K562 (cell line): ENCODE results near the gene CCDC137. TPM values are rescaled to one million over a fixed set of nuclear protein-coding genes. Genes with fewer than 3 reads are reported as not detected.

Experiments used
- ATF1 ChIP-seq, 2 experiments: fragments of 450-650 bp in 1 of 2; IDR thresholded peaks; 2 replicates each; pipeline ENCODE4 v1.6.1; 2016; ENCODE audit warnings: missing compliant biosample characterization in 1 of 2, missing genetic modification characterization in 1 of 2
- ATF4 ChIP-seq: fragments of 450-650 bp; formaldehyde crosslinking; IDR thresholded peaks from 2 replicates; pipeline ENCODE4 v1.4.0; 2022; ENCODE audit warnings: mild to moderate bottlenecking, moderate library complexity
- CEBPB ChIP-seq: fragments of 450-650 bp; IDR thresholded peaks from 2 replicates; pipeline ENCODE4 v1.6.1; 2016; ENCODE audit warnings: missing genetic modification characterization, missing compliant biosample characterization
- CREBBP ChIP-seq: IDR thresholded peaks from one replicate; pipeline ENCODE4 v1.6.1; 2012; ENCODE audit warnings: low read depth, mild to moderate bottlenecking, control low read depth, inconsistent platforms, low read length
- CXXC5 ChIP-seq: fragments of 250-450 bp; sonication (Bioruptor Pico); IDR thresholded peaks from 2 replicates; pipeline ENCODE4 v1.8.0; 2022; ENCODE audit warnings: inconsistent platforms, mild to moderate bottlenecking, moderate library complexity
- ELF1 ChIP-seq: fragments of 200-800 bp; sonication (Bioruptor generic); IDR thresholded peaks from 2 replicates; pipeline ENCODE4 v1.6.1; 2016; ENCODE audit warnings: missing genetic modification characterization, missing compliant biosample characterization
- ELK1 ChIP-seq: sonication (generic); formaldehyde crosslinking; IDR thresholded peaks from 2 replicates; pipeline ENCODE4 v1.8.1; 2022; ENCODE audit warnings: missing genetic modification reagents
- FIP1L1 ChIP-seq: fragments of 200-400 bp; formaldehyde crosslinking; IDR thresholded peaks from 2 replicates; pipeline ENCODE4 v1.6.1; 2018; ENCODE audit warnings: mild to moderate bottlenecking, low read depth, low read length; ENCODE audit not compliant: poor library complexity, severe bottlenecking
- GABPA ChIP-seq: fragments of 200-800 bp; sonication (Bioruptor generic); conservative IDR thresholded peaks from 2 replicates; pipeline ENCODE4 v1.6.1; 2016; ENCODE audit warnings: low read depth, missing genetic modification characterization, missing compliant biosample characterization
- GTF2A2 ChIP-seq: IDR thresholded peaks from 2 replicates; pipeline ENCODE4 v1.6.1; 2016; ENCODE audit warnings: mild to moderate bottlenecking, missing genetic modification characterization, missing compliant biosample characterization
- MCM2 ChIP-seq: fragments of 450-650 bp; IDR thresholded peaks from 2 replicates; pipeline ENCODE4 v1.6.1; 2017; ENCODE audit warnings: low read depth, mild to moderate bottlenecking
- SP1 ChIP-seq: sonication (generic); formaldehyde crosslinking; IDR thresholded peaks from 2 replicates; pipeline ENCODE4 v1.8.1; 2022; ENCODE audit warnings: mild to moderate bottlenecking, missing genetic modification reagents
- THAP12 ChIP-seq: fragments of 250-450 bp; sonication (Bioruptor Pico); IDR thresholded peaks from 2 replicates; pipeline ENCODE4 v1.9.0; 2021; ENCODE audit warnings: mild to moderate bottlenecking, inconsistent platforms
- XRCC3 ChIP-seq: fragments of 450-650 bp; IDR thresholded peaks from 2 replicates; pipeline ENCODE4 v1.6.1; 2017; ENCODE audit warnings: mild to moderate bottlenecking, moderate library complexity
- ZBTB7A ChIP-seq: IDR thresholded peaks from 2 replicates; pipeline ENCODE4 v1.6.1; 2011; ENCODE audit warnings: low read depth, mild to moderate bottlenecking, low read length, moderate library complexity, borderline replicate concordance; ENCODE audit not compliant: control insufficient read depth
- ZFX ChIP-seq: sonication (generic); formaldehyde crosslinking; IDR thresholded peaks from 2 replicates; pipeline ENCODE4 v1.8.0; 2022; ENCODE audit warnings: mild to moderate bottlenecking, missing genetic modification reagents, moderate library complexity
- ZNF217 ChIP-seq: sonication (generic); formaldehyde crosslinking; IDR thresholded peaks from 2 replicates; pipeline ENCODE4 v1.8.0; 2022; ENCODE audit warnings: mild to moderate bottlenecking, missing genetic modification reagents
- ZNF23 ChIP-seq: fragments of 250-450 bp; sonication (Bioruptor Pico); IDR thresholded peaks from 2 replicates; pipeline ENCODE4 v1.4.0; 2020; ENCODE audit warnings: mild to moderate bottlenecking
- ZNF398 ChIP-seq: fragments of 250-450 bp; sonication (Bioruptor Pico); IDR thresholded peaks from 2 replicates; pipeline ENCODE4 v1.8.0; 2021; ENCODE audit warnings: moderate library complexity, mild to moderate bottlenecking, inconsistent platforms
- ZNF699 ChIP-seq: fragments of 250-450 bp; sonication (Bioruptor Pico); IDR thresholded peaks from 2 replicates; pipeline ENCODE4 v1.8.0; 2021; ENCODE audit warnings: mild to moderate bottlenecking, moderate library complexity; ENCODE audit not compliant: insufficient replicate concordance
- polyA plus RNA-seq, 8 experiments: library from polyadenylated mRNA; depleted of rRNA in 4 of 8; stranded (reverse) in 5 of 8; unstranded in 3 of 8; fragments of >200 nt; fragmentation: Nextera tagmentation in 2 of 8; fragmentation: Illumina TruSeq in 1 of 8; extraction: Ambion mirVana in 2 of 8; extraction: Trizol in 1 of 8; gene quantifications; 2 replicates each; pipeline versions ENCODE4 v1.2.1 to v1.2.3, GENCODE V29; 2011 to 2014; ENCODE audit warnings: inconsistent platforms in 1 of 8, missing spikeins in 1 of 8
- total RNA-seq, 7 experiments: library from RNA; depleted of rRNA in 6 of 7; stranded (reverse); fragments of >200 nt in 6 of 7; fragmentation: Illumina TruSeq in 2 of 7; extraction: Trizol in 2 of 7; gene quantifications; 2 replicates each; pipeline versions ENCODE4 v1.2.1 to v1.2.3, GENCODE V29; 2011 to 2021; ENCODE audit warnings: low replicate concordance in 1 of 7
- TF ChIP-seq, protein P1 (sequence below): sonication (generic); formaldehyde crosslinking; IDR thresholded peaks from 2 replicates; pipeline ENCODE4 v1.8.0; 2022; ENCODE audit warnings: mild to moderate bottlenecking, missing genetic modification reagents

Gene CCDC137
- total and polyA plus RNA-seq, 9 of the 15 experiments (the other 6 are each of a cell fraction or from before 2014, with no cell fraction given), result 2.3 to 68.1 (median 38.3) TPM

GRCh38 chr17:81683584-81684441, 17.3 kb downstream of the CCDC137 start, which contains the start of the genes ARL16 and HGS (continued):
- TF ChIP-seq CXXC5 (peak; percentile 92), ZNF699 (CRISPR knock-in tag) (no peak), ZNF217 (CRISPR knock-in tag) (no peak), ZNF398 (no peak), ZFX (CRISPR knock-in tag) (peak; percentile 57), ATF4 (CRISPR knock-in tag) (no peak), ELF1 (tag) (peak; percentile 98), ZNF23 (CRISPR knock-in tag) (no peak), SP1 (CRISPR knock-in tag) (peak; percentile 91), CEBPB (no peak), ATF1 (CRISPR knock-in tag; IDR thresholded peaks at IDR 0.05) (no peak; the same call in 1 of the 2 replicates), ATF1 (tag; IDR thresholded peaks at IDR 0.05) (peak; percentile 91), ZBTB7A (peak; percentile 69), GABPA (tag) (peak; percentile 96), XRCC3 (no peak), MCM2 (no peak), THAP12 (CRISPR knock-in tag) (peak; percentile 86), FIP1L1 (no peak), GTF2A2 (tag) (no peak), CREBBP (no peak), ELK1 (CRISPR knock-in tag) (no peak)
- TF ChIP-seq, protein P1, sequence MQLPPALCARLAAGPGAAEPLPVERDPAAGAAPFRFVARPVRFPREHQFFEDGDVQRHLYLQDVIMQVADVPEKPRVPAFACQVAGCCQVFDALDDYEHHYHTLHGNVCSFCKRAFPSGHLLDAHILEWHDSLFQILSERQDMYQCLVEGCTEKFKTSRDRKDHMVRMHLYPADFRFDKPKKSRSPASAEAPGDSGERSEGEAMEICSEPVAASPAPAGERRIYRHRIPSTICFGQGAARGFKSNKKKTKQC (CRISPR knock-in tag), result peak; percentile 30; the same call in 1 of the 2 replicates
